HS-5 (cell line): ENCODE measurements around the gene DNAJC3.
"Not testable (repeated sequence)": the region's sequence is repeated elsewhere in the genome, so short reads cannot be mapped to it uniquely, and the experiment has no call there.

Experiments
- DNase-seq: peaks from one replicate; pipeline ENCODE4 v3.0.0-alpha.2; 2012; ENCODE audit warnings: low read depth

The DNAJC3 gene

GRCh38 chr13:95676105-95676761 lies 706 bp upstream of the DNAJC3 start:
- DNase-seq = no peak

GRCh38 chr13:95677564-95678266 lies 776 bp downstream of the DNAJC3 start:
- no peak for DNase-seq

GRCh38 chr13:95678967-95679366 lies 2.0 kb downstream of the DNAJC3 start:
- DNase-seq = no peak

- DNase-seq = no peak
Measured at GRCh38 chr13:95679722-95680121, 2.8 kb downstream of the DNAJC3 start.

- no peak for DNase-seq
Measured at GRCh38 chr13:95684418-95684817, 7.5 kb downstream of the DNAJC3 start.

- not testable (repeated sequence) for DNase-seq
Measured at GRCh38 chr13:95684960-95685359, 8.0 kb downstream of the DNAJC3 start.

- DNase-seq = no peak
Measured at GRCh38 chr13:95689582-95689926, 12.6 kb downstream of the DNAJC3 start.

- not testable (repeated sequence) for DNase-seq
Measured at GRCh38 chr13:95690986-95691385, 14.0 kb downstream of the DNAJC3 start.

GRCh38 chr13:95697052-95697680 lies 20.2 kb downstream of the DNAJC3 start:
- DNase-seq = no peak

- no peak for DNase-seq
Measured at GRCh38 chr13:95698047-95698749, 21.3 kb downstream of the DNAJC3 start.

GRCh38 chr13:95703576-95703975 lies 26.6 kb downstream of the DNAJC3 start:
- DNase-seq = no peak

GRCh38 chr13:95704510-95704909 lies 27.6 kb downstream of the DNAJC3 start:
- DNase-seq = no peak

- DNase-seq = no peak
Measured at GRCh38 chr13:95706356-95706755, 29.4 kb downstream of the DNAJC3 start.

GRCh38 chr13:95707035-95707434 lies 30.1 kb downstream of the DNAJC3 start:
- no peak for DNase-seq

- no peak for DNase-seq
Measured at GRCh38 chr13:95707442-95708390, 30.8 kb downstream of the DNAJC3 start.

- no peak for DNase-seq
Measured at GRCh38 chr13:95708391-95708774, 31.4 kb downstream of the DNAJC3 start.

GRCh38 chr13:95708811-95709500 lies 32.0 kb downstream of the DNAJC3 start:
- DNase-seq = no peak

GRCh38 chr13:95710313-95710712 lies 33.4 kb downstream of the DNAJC3 start:
- no peak for DNase-seq

- DNase-seq = not testable (repeated sequence)
Measured at GRCh38 chr13:95712846-95713245, 35.9 kb downstream of the DNAJC3 start.

- no peak for DNase-seq
Measured at GRCh38 chr13:95713651-95714050, 36.7 kb downstream of the DNAJC3 start.
